ENCODE results near the gene CPM. TPM values are rescaled to one million over a fixed set of nuclear protein-coding genes. Genes with fewer than 3 reads are reported as not detected.

Gene CPM
- total RNA-seq, 2 experiments from 2014 or later = 3.0 to 5.8 TPM

DNA sequence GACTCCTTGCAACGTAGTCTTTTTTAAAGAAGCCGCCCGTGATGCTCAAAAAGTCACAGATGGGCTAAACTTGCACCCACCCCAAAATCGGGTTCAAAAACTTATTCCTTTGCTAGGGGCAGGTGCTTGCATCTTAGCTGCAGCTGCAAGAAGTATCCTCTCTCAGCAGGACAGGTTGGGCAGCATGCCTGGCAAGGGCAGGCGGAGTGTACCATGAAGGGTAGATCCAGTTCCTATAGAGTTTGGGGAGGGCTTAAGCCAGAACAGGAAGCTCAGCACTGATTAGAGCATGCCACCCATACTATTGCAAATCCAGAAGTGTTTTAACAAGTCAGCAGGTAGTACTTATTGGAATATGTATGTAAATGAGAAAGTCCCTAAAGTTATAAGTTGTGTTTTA, 48.7 kb downstream of the CPM start:
- intact Hi-C loops (cut with micrococcal nuclease) = no loop called here
- H3K36me3 Mint-ChIP-seq (ENCODE audit: low read depth) = no peaks in the 10 kb centered on the region
- DNase-seq (no peak), ATAC-seq (no peak)
- no peak overlapping the region for H3K4me3 Mint-ChIP-seq
- POLR2A ChIA-PET = no interaction called here
- peaks cover 10% of the 10 kb centered on the region for H3K4me1 Mint-ChIP-seq (ENCODE audit: low read depth)
- CTCF ChIA-PET = no interaction called here
- TF ChIP-seq, protein P1, sequence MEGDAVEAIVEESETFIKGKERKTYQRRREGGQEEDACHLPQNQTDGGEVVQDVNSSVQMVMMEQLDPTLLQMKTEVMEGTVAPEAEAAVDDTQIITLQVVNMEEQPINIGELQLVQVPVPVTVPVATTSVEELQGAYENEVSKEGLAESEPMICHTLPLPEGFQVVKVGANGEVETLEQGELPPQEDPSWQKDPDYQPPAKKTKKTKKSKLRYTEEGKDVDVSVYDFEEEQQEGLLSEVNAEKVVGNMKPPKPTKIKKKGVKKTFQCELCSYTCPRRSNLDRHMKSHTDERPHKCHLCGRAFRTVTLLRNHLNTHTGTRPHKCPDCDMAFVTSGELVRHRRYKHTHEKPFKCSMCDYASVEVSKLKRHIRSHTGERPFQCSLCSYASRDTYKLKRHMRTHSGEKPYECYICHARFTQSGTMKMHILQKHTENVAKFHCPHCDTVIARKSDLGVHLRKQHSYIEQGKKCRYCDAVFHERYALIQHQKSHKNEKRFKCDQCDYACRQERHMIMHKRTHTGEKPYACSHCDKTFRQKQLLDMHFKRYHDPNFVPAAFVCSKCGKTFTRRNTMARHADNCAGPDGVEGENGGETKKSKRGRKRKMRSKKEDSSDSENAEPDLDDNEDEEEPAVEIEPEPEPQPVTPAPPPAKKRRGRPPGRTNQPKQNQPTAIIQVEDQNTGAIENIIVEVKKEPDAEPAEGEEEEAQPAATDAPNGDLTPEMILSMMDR (IDR thresholded peaks at IDR 0.05) = no peak
- peaks cover 2% of the 10 kb centered on the region for H3K9me3 Mint-ChIP-seq
- H3K27me3 Mint-ChIP-seq = peaks cover 4% of the 10 kb centered on the region
- H3K27ac Mint-ChIP-seq = no peak overlapping the region

DNA sequence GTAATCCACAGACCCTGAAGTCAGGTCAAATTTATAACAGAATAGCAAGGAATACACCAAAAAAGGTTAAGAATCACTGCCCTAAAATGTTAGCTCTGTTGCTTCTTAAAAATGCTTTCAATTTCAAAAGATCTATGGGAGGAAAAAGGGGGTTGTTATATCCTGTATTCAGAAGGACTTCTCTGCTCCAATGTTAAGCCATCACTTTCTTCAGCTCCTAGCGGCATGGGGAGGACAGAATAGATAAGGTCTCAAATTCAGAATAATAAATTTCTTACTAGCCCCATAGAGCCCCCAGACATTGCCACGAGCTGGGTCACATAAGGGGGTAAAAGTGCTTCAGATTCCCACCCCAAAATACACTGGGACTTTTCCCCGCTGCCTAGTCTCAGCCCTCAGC, 49.8 kb downstream of the CPM start:
- CTCF ChIA-PET = interaction anchor here (0.9 kb wide), 1 partner anchor 9 kb away, joined by 3 read pairs; no protein-coding TSS in a partner anchor
- H3K36me3 Mint-ChIP-seq (ENCODE audit: low read depth) = no peaks in the 10 kb centered on the region
- ATAC-seq (no peak), DNase-seq (no peak)
- peaks cover 4% of the 10 kb centered on the region for H3K27me3 Mint-ChIP-seq
- intact Hi-C loops (cut with micrococcal nuclease) = no loop called here
- peaks cover 2% of the 10 kb centered on the region for H3K9me3 Mint-ChIP-seq
- TF ChIP-seq, protein P1 (IDR thresholded peaks at IDR 0.05) = no peak
- no peak overlapping the region for H3K4me3 Mint-ChIP-seq
- peaks cover 1% of the 10 kb centered on the region for H3K4me1 Mint-ChIP-seq (ENCODE audit: low read depth)
- POLR2A ChIA-PET = interaction anchor here (0.6 kb wide), 1 partner anchor 211 kb away, joined by 3 read pairs; no protein-coding TSS in a partner anchor
- H3K27ac Mint-ChIP-seq = no peak overlapping the region

DNA sequence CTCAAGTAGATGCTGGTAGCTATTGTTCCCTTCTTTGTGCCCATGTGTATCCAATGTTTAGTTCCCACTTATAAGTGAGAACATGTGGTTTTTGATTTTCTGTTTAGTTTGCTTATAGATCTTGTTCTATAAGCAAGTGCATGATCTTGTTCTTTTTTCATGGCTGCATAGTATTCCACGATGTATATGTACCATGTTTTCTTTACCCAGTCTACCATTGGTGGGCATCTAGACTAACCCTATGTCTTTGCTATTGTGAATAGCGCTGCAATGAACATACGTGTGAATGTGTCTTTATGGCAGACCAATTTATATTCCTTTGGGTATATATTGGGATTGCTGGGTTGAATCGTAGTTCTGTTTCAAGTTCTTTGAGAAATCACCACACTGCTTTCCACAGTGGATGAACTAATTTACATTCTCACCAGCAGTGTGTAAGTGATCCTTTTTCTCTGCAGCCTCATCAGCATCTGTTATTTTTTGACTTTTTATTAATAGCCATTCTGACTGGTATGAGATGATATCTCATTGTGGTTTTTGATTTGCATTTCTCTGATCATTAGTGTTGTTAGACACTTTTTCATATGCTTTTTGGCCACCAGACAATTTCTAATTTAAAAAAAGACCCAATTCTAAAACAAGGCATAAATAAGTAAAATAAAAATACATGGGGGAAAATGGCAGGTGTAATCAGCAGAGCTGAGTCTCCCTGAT, 50.6 kb downstream of the CPM start:
- peaks cover 2% of the 10 kb centered on the region for H3K9me3 Mint-ChIP-seq
- H3K4me3 Mint-ChIP-seq = no peak overlapping the region
- DNase-seq = no peak
- H3K36me3 Mint-ChIP-seq (ENCODE audit: low read depth) = no peaks in the 10 kb centered on the region
- H3K4me1 Mint-ChIP-seq (ENCODE audit: low read depth) = no peaks in the 10 kb centered on the region
- H3K27ac Mint-ChIP-seq = no peak overlapping the region
- TF ChIP-seq, protein P1 (IDR thresholded peaks at IDR 0.05) = no peak
- ATAC-seq = no peak
- intact Hi-C loops (cut with micrococcal nuclease) = no loop called here
- H3K27me3 Mint-ChIP-seq = peaks cover 4% of the 10 kb centered on the region
- ChIA-PET CTCF (no interaction called here), POLR2A (interaction anchor here (0.6 kb wide), 1 partner anchor 212 kb away, joined by 3 read pairs; no protein-coding TSS in a partner anchor)

DNA sequence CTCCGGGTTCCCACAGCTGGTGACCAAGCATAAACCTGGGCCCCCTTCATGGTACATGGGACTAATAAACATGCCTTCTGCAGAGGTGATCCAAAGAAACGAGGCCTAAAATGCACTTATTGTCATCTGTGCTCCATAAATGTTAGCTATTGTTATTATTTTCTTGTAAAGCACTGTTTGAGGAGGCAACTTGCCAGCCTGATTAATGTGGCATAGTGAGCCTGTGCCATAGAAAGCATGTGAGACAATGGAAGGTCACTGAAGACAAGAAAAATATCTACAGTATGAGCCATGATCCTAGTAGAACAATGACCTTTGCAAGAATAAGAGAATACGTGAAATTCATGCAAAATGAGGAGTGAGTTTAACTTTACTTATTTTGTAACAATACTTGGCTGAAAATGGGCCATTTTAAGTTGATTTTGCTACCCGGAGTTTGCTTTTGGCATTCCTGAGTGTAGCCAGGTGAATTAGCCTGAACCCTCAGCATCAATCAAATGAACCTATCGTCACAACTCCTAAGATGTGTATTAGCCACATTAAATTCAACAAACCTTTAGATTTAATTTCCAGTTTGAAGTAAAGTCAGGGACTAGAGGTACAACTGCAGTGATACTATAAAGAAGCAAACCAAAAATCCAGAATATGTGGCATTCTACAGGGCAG, 52.2 kb downstream of the CPM start:
- no peaks in the 10 kb centered on the region for H3K36me3 Mint-ChIP-seq (ENCODE audit: low read depth)
- no peaks in the 10 kb centered on the region for H3K4me1 Mint-ChIP-seq (ENCODE audit: low read depth)
- DNase-seq (no peak), ATAC-seq (no peak)
- H3K9me3 Mint-ChIP-seq = peaks cover 2% of the 10 kb centered on the region
- intact Hi-C loops (cut with micrococcal nuclease) = no loop called here
- ChIA-PET POLR2A (no interaction called here), CTCF (interaction anchor here (0.7 to 1.8 kb wide), 5 partner anchors 12 to 276 kb away, joined by 3 to 5 read pairs (median 3); no protein-coding TSS in a partner anchor)
- no peak overlapping the region for H3K27ac Mint-ChIP-seq
- TF ChIP-seq, protein P1 (IDR thresholded peaks at IDR 0.05) = no peak
- no peak overlapping the region for H3K4me3 Mint-ChIP-seq
- H3K27me3 Mint-ChIP-seq = peaks cover 2% of the 10 kb centered on the region

DNA sequence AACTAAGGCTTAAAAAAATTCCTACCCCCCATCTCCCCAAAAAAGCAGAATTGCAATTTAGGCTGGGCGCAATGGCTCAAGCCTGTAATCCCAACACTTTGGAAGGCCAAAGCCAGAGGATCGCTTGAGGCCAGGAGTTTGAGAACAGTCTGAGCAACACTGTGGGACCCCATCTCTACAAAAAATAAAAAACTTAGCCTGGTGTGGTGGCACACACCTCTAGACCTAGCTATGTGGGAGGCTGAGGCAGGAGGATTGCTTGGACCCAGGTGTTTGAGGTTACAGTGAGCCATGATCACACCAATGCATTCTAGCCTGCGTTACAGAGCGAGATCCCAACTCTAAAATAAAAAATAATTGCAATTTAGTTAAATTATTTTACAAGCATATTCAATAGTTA, 54.1 kb downstream of the CPM start:
- H3K4me3 Mint-ChIP-seq = no peak overlapping the region
- DNase-seq = no peak
- intact Hi-C loops (cut with micrococcal nuclease) = no loop called here
- POLR2A ChIA-PET = no interaction called here
- peaks cover 5% of the 10 kb centered on the region for H3K27me3 Mint-ChIP-seq
- peaks cover 2% of the 10 kb centered on the region for H3K9me3 Mint-ChIP-seq
- no peak overlapping the region for H3K27ac Mint-ChIP-seq
- CTCF ChIA-PET = interaction anchor here (1.8 kb wide), 1 partner anchor 14 kb away, joined by 5 read pairs; no protein-coding TSS in a partner anchor
- no peak for ATAC-seq
- H3K36me3 Mint-ChIP-seq (ENCODE audit: low read depth) = no peaks in the 10 kb centered on the region
- TF ChIP-seq, protein P1 (IDR thresholded peaks at IDR 0.05) = no peak
- H3K4me1 Mint-ChIP-seq (ENCODE audit: low read depth) = no peaks in the 10 kb centered on the region

All from activated CD8-positive, alpha-beta T cell treated with anti-CD3 and anti-CD28 coated beads for 36 hours (primary cell).